ENCODE measurements around the gene ZNF410.
A peak's percentile ranks its signal among the peaks of the same experiment; 100 is the strongest.
"Not testable (repeated sequence)": the region's sequence is repeated elsewhere in the genome, so short reads cannot be mapped to it uniquely, and the experiment has no call there.

The ZNF410 gene

DNA sequence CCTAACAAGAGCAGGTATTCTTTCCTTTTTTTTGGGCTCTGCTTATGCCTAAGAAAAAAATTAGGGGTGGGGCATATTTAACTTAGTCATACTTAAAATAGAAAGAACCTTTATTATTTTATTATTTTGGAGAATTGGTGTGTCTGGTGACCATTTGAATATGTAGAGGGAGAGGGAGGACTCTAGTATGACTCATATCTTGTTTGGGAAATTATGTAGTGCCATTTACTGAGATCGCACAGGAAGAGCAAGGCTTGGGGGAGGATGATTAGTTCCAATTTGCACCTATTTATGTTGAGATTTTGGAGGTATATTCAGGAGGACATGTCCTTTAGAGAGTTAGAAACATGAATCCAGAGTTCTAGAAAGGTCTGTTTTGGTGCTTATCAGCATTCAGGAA is 9.9 kb downstream of the ZNF410 start:
- Mint-ChIP-seq H3K36me3 (peaks cover 31 to 39% of the 10 kb centered on the region in 2 donors), H3K4me1 (peaks cover 0 to 2% of the 10 kb centered on the region in 2 donors), H3K27ac (peak overlapping the region; percentile 15), H3K9me3 (no peaks in the 10 kb centered on the region), H3K4me3 (no peak overlapping the region), H3K27me3 (no peaks in the 10 kb centered on the region)
- ATAC-seq (replicated peaks) = no peak
- DNase-seq = no peak

GRCh38 chr14:73903028-73903427 is 16.4 kb downstream of the ZNF410 start:
- DNase-seq = no peak
- Mint-ChIP-seq H3K4me1 (no peaks in the 10 kb centered on the region), H3K9me3 (no peaks in the 10 kb centered on the region), H3K36me3 (peaks cover 28 to 36% of the 10 kb centered on the region in 2 donors), H3K27me3 (no peaks in the 10 kb centered on the region), H3K4me3 (no peak overlapping the region), H3K27ac (no peak overlapping the region)
- ATAC-seq (replicated peaks) = no peak

DNA sequence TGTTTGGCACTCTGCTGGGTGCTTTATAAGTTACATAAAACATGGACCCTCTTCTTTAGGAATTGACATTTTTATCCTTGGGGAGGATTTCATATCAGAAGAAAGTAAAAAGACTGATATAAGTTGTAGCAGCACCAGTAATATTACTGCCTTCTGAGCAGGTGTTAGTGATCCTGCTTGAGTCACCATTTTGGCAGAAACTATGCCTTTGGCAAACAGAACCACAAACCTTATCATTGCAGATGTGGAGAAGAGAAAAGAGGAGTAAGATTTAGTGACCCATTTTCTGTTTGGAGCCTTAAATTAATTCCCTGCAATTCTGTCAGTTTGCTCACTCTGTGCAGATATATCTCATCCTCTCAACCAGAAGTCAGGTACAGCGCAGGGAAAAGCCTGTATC is 23.0 kb downstream of the ZNF410 start:
- DNase-seq (no peak), ATAC-seq (replicated peaks) (no peak)
- Mint-ChIP-seq H3K4me3 (no peak overlapping the region), H3K27me3 (no peaks in the 10 kb centered on the region), H3K9me3 (peaks cover 6 to 11% of the 10 kb centered on the region in 2 donors), H3K27ac (peak overlapping the region; percentile 86), H3K4me1 (peaks cover 6 to 15% of the 10 kb centered on the region in 2 donors), H3K36me3 (peaks cover 60 to 78% of the 10 kb centered on the region in 2 donors)

- peaks cover 6 to 15% of the 10 kb centered on the region in 2 donors for H3K4me1 Mint-ChIP-seq
- ATAC-seq (replicated peaks) (no peak), DNase-seq (no peak)
- H3K36me3 Mint-ChIP-seq = peaks cover 60 to 71% of the 10 kb centered on the region in 2 donors
- H3K4me3 Mint-ChIP-seq = no peak overlapping the region
- no peaks in the 10 kb centered on the region for H3K27me3 Mint-ChIP-seq
- H3K27ac Mint-ChIP-seq = no peak overlapping the region
- H3K9me3 Mint-ChIP-seq = peaks cover 6 to 11% of the 10 kb centered on the region in 2 donors
Measured at GRCh38 chr14:73913256-73913655, 26.6 kb downstream of the ZNF410 start.

- H3K4me1 Mint-ChIP-seq = no peaks in the 10 kb centered on the region
- ATAC-seq (replicated peaks) (no peak), DNase-seq (no peak)
- H3K9me3 Mint-ChIP-seq = peaks cover 3 to 7% of the 10 kb centered on the region in 2 donors
- no peaks in the 10 kb centered on the region for H3K27me3 Mint-ChIP-seq
- H3K36me3 Mint-ChIP-seq = peaks cover 45 to 58% of the 10 kb centered on the region in 2 donors
- no peak overlapping the region for H3K27ac Mint-ChIP-seq
- H3K4me3 Mint-ChIP-seq = no peak overlapping the region
Measured at GRCh38 chr14:73916324-73916723, 29.7 kb downstream of the ZNF410 start.

DNA sequence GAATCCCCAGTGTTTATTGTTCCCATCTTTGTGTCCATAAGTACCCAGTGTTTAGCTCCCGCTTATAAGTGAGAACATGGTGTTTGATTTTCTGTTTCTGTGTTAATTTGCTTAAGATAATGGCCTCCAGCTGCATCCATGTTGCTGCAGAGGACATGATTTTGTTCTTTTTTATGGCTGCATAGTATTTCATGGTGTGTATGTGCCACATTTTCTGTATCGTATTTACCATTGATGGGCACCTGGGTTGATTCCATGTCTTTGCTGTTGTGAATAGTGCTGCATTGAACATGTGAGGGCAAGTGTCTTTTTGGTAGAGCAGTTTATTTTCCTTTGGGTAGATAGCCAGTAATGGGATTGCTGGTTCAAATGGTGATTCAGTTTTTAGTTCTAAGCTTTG is 32.8 kb downstream of the ZNF410 start:
- peaks cover 30 to 44% of the 10 kb centered on the region in 2 donors for H3K36me3 Mint-ChIP-seq
- DNase-seq; H3K9me3 Mint-ChIP-seq; H3K4me3 Mint-ChIP-seq; ATAC-seq (replicated peaks); H3K4me1 Mint-ChIP-seq; H3K27me3 Mint-ChIP-seq: not testable (repeated sequence)
- peak overlapping the region; percentile 43 for H3K27ac Mint-ChIP-seq

- DNase-seq (no peak), ATAC-seq (replicated peaks) (no peak)
- Mint-ChIP-seq H3K4me1 (no peaks in the 10 kb centered on the region), H3K36me3 (peaks cover 34 to 55% of the 10 kb centered on the region in 2 donors), H3K27ac (peak overlapping the region; percentile 63), H3K9me3 (no peaks in the 10 kb centered on the region), H3K27me3 (no peaks in the 10 kb centered on the region), H3K4me3 (no peak overlapping the region)
Measured at GRCh38 chr14:73924337-73924736, 37.7 kb downstream of the ZNF410 start.

DNA sequence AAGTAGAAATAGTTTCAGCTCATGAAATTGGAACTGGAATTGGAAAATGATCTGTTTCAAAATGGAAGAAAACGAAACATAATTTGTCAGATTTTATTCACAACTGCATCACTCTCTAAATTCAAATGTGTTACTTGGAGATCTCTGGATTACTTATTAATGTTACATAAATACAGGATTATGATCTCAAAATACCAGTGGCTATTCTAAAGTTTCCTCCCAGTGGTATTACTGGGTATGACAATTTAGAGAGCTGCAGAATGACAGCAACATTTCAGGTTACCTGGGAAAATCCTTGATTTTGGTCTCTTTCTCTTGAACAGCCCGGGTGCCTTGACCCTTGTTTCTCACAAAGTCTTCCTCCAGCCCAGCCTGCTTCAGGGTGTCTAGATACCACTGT is 49.0 kb downstream of the ZNF410 start:
- no peaks in the 10 kb centered on the region for H3K9me3 Mint-ChIP-seq
- no peak for ATAC-seq (replicated peaks)
- H3K4me3 Mint-ChIP-seq = no peak overlapping the region
- H3K27ac Mint-ChIP-seq = no peak overlapping the region
- H3K27me3 Mint-ChIP-seq = no peaks in the 10 kb centered on the region
- H3K4me1 Mint-ChIP-seq = no peaks in the 10 kb centered on the region
- no peak for DNase-seq
- H3K36me3 Mint-ChIP-seq = peaks cover 18 to 24% of the 10 kb centered on the region in 2 donors

DNA sequence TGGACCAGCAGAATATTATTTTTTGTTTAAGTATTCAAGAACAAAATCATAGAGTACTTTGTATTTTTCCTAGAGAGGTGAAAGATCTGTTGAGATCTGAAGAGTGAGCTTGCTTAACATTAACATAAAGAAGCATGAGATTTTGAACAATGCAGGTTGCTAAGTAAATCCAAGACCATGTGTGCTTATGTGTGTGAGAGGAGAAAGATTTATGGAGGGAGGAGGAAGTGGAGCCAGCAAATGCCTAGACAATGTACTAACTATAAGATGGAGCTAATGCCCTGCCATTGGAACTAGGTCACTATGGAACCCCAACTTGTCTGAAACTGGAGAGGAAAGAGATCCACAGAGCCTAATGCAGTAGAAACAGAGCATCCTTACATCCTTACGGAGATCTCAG is 49.9 kb downstream of the ZNF410 start:
- Mint-ChIP-seq H3K4me1 (no peaks in the 10 kb centered on the region), H3K9me3 (no peaks in the 10 kb centered on the region), H3K4me3 (no peak overlapping the region), H3K27ac (no peak overlapping the region), H3K36me3 (peaks cover 21% of the 10 kb centered on the region in 2 donors), H3K27me3 (no peaks in the 10 kb centered on the region)
- no peak for DNase-seq
- no peak for ATAC-seq (replicated peaks)

GRCh38 chr14:73937012-73937411 is 50.4 kb downstream of the ZNF410 start:
- no peak overlapping the region for H3K27ac Mint-ChIP-seq
- H3K27me3 Mint-ChIP-seq = no peaks in the 10 kb centered on the region
- no peak overlapping the region for H3K4me3 Mint-ChIP-seq
- no peak for ATAC-seq (replicated peaks)
- no peaks in the 10 kb centered on the region for H3K9me3 Mint-ChIP-seq
- H3K4me1 Mint-ChIP-seq = no peaks in the 10 kb centered on the region
- peaks cover 21% of the 10 kb centered on the region in 2 donors for H3K36me3 Mint-ChIP-seq
- DNase-seq = no peak

DNA sequence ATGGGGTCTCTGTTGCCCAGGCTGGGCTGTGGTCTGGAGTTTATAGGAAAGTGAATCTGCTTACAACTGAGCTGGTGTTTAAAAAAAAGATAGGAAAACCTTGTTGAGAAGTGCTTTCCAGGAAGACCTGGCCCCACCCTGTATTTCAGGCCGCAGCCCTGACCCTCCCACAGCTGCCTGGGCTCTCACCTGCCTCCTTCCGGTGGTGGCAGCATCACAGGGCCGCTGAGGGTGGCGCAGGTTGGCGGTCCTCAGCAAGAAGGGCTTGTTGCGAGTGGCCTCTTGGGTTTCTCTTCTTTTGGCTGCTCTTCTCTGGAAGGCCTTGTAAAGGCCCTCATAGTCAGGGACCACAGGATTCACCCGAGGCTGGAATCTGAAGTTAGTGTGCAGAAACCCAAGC is 55.5 kb downstream of the ZNF410 start:
- peaks cover 0 to 2% of the 10 kb centered on the region in 2 donors for H3K4me1 Mint-ChIP-seq
- H3K9me3 Mint-ChIP-seq = no peaks in the 10 kb centered on the region
- DNase-seq (no peak), ATAC-seq (replicated peaks) (no peak)
- H3K27me3 Mint-ChIP-seq = no peaks in the 10 kb centered on the region
- no peak overlapping the region for H3K4me3 Mint-ChIP-seq
- no peak overlapping the region for H3K27ac Mint-ChIP-seq
- peaks cover 6 to 20% of the 10 kb centered on the region in 2 donors for H3K36me3 Mint-ChIP-seq

DNA sequence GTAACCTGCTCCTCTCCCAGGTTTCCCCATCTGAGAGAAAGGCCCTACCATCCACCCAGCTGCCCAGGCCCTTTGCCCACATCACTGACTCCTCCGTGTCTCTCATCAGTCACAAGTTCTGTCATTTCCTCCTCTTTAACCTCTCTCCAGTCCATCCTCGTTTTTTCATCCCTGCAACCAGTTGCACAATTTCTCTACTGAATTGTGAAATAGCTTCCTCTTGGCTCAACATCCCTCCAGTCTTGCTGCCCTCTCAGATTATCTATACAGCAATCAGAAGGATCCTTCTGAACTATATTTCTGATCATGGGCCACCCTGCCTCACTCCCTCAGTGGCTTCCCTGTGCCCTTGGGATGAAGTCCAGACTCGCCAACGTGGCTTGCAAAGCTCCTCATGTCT is 56.4 kb downstream of the ZNF410 start:
- Mint-ChIP-seq H3K36me3 (peaks cover 5 to 20% of the 10 kb centered on the region in 2 donors), H3K4me1 (peaks cover 0 to 2% of the 10 kb centered on the region in 2 donors), H3K27me3 (no peaks in the 10 kb centered on the region), H3K9me3 (no peaks in the 10 kb centered on the region), H3K4me3 (no peak overlapping the region), H3K27ac (no peak overlapping the region)
- no peak for ATAC-seq (replicated peaks)
- no peak for DNase-seq

DNA sequence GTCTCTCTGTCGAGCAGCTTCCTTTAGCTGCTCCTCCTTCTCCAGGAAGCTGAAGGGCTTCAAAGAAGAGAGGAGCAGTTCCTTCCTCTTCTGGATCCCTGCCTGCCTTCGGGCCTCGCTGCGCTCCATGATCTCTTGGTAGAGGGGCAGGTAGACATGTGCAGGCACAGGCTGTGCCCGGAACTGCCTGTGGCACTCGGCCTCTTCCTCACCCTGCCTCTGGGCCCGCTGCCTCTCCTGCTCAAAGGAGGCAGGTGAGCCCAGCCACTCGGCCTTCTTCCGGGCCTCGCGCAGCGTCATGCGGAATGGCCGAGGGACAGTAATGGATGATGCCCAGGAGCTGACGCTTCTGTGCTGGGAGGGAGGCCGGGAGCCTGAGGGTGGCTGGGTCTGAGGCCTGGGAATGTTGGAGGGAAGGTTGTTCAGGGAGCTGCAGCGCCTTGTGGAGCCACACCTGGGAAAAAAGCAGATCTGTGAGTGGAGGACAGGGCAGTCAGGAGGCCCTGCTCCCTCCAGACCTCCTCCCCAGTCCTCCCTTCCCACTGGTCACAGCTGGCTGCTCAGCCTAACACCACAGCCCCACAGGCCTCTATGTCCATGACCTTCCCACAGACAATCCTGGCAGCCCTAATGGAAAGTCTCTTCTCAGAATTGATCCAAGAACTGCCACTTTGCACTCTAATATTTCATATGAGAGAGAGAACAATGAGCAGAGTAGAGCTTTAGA is 57.9 kb downstream of the ZNF410 start:
- Mint-ChIP-seq H3K4me1 (peaks cover under 1 to 2% of the 10 kb centered on the region in 2 donors), H3K27me3 (no peaks in the 10 kb centered on the region), H3K9me3 (no peaks in the 10 kb centered on the region), H3K27ac (no peak overlapping the region), H3K36me3 (peaks cover 4 to 20% of the 10 kb centered on the region in 2 donors), H3K4me3 (no peak overlapping the region)
- DNase-seq = no peak
- ATAC-seq (replicated peaks) = no peak

DNA sequence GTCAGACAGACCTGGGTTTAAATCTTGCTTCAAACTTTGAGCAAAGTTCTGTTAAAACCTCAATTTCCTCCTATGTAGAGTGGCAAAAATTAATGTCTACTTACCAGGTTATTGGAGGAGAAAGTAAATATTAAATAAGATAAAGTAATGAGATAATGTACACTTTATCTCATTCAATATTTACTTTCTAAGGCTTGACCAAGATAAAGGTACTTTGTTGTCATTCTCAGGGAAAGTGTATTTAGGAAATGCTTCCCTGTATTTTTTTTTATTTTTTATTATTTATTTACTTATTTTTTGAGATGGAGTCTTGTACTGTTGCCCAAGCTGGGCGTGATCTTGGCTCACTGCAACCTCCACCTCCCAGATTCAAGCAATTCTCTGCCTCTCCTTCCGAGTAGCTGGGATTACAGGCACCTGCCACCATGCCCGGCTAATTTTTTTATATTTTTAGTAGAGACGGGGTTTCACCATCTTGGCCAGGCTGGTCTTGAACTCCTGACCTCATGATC is 58.6 kb downstream of the ZNF410 start:
- H3K4me3 Mint-ChIP-seq = no peak overlapping the region
- DNase-seq (no peak), ATAC-seq (replicated peaks) (no peak)
- peaks cover 5 to 6% of the 10 kb centered on the region in 2 donors for H3K4me1 Mint-ChIP-seq
- H3K9me3 Mint-ChIP-seq = no peaks in the 10 kb centered on the region
- peaks cover 4 to 19% of the 10 kb centered on the region in 2 donors for H3K36me3 Mint-ChIP-seq
- H3K27me3 Mint-ChIP-seq = no peaks in the 10 kb centered on the region
- H3K27ac Mint-ChIP-seq = no peak overlapping the region
